GM23338 (cell line): Measurements from ENCODE around the gene TPH2. TPM values are rescaled to one million over a fixed set of nuclear protein-coding genes. Genes with fewer than 3 reads are reported as not detected.

Source experiments
- ATAC-seq: fragments of 200-7000 bp; cut with Tn5 transposase; 3 replicates; pipeline ENCODE4 v1.9.1; 2020
- DNase-seq: peaks from one replicate; pipeline ENCODE4 v3.0.0-alpha.2; 2015; ENCODE audit warnings: low spot score
- H2AFZ ChIP-seq: fragments of 200-600 bp; sonication (generic); 2 replicates; pipeline ENCODE4 v1.8.0; 2016; ENCODE audit warnings: antibody characterized with exemption, mild to moderate bottlenecking, moderate library complexity
- H3F3A ChIP-seq: fragments of 200-600 bp; sonication (generic); replicated peaks from 2 replicates; pipeline ENCODE4 v1.8.0; 2017; ENCODE audit warnings: antibody characterized with exemption, mixed run types, low read depth
- H3K27ac ChIP-seq: fragments of 200-600 bp; sonication (generic); 2 replicates; pipeline ENCODE4 v1.6.1; 2016; ENCODE audit warnings: low read depth
- H3K27me3 ChIP-seq: fragments of 200-600 bp; sonication (generic); 2 replicates; pipeline ENCODE4 v1.8.0; 2016; ENCODE audit warnings: mild to moderate bottlenecking, mixed run types, moderate library complexity; ENCODE audit not compliant: insufficient read depth
- H3K36me3 ChIP-seq: fragments of 200-600 bp; sonication (generic); 2 replicates; pipeline ENCODE4 v1.8.0; 2016; ENCODE audit warnings: mild to moderate bottlenecking; ENCODE audit not compliant: insufficient read depth
- H3K4me1 ChIP-seq: fragments of 200-600 bp; sonication (generic); 2 replicates; pipeline ENCODE4 v1.8.0; 2016; ENCODE audit warnings: mild to moderate bottlenecking, moderate library complexity; ENCODE audit not compliant: insufficient read depth
- H3K4me2 ChIP-seq: fragments of 200-600 bp; sonication (generic); 2 replicates; pipeline ENCODE4 v1.7.1; 2017; ENCODE audit warnings: mixed run types
- H3K4me3 ChIP-seq: fragments of 200-600 bp; sonication (generic); 2 replicates; pipeline ENCODE4 v1.6.1; 2016; ENCODE audit warnings: mixed run types
- H3K79me2 ChIP-seq: fragments of 200-600 bp; sonication (generic); replicated peaks from 2 replicates; pipeline ENCODE4 v1.8.0; 2017; ENCODE audit warnings: mild to moderate bottlenecking; ENCODE audit not compliant: insufficient read depth
- H3K9me2 ChIP-seq: fragments of 200-600 bp; sonication (generic); 2 replicates; pipeline ENCODE4 v1.8.0; 2017; ENCODE audit not compliant: insufficient read depth
- H4K20me1 ChIP-seq: fragments of 200-600 bp; sonication (generic); replicated peaks from 2 replicates; pipeline ENCODE4 v1.8.0; 2017; ENCODE audit warnings: mild to moderate bottlenecking; ENCODE audit not compliant: insufficient read depth
- H3K27ac Mint-ChIP-seq: 2 replicates; pipeline ENCODE4 v1.8.0; 2020; ENCODE audit warnings: inconsistent platforms, mild to moderate bottlenecking, moderate library complexity, mixed read lengths
- H3K27me3 Mint-ChIP-seq: 3 replicates; pipeline ENCODE4 v1.8.0; 2022; ENCODE audit warnings: low read depth, mild to moderate bottlenecking, moderate library complexity, mixed read lengths, inconsistent platforms; ENCODE audit not compliant: insufficient read depth, poor library complexity
- H3K36me3 Mint-ChIP-seq: 3 replicates; pipeline ENCODE4 v1.8.0; 2021; ENCODE audit warnings: low read depth, mild to moderate bottlenecking, inconsistent platforms, moderate library complexity, mixed read lengths
- H3K4me1 Mint-ChIP-seq: 3 replicates; pipeline ENCODE4 v1.8.0; 2020; ENCODE audit warnings: mild to moderate bottlenecking, inconsistent platforms, mixed read lengths
- H3K4me3 Mint-ChIP-seq: 3 replicates; pipeline ENCODE4 v1.8.0; 2021; ENCODE audit warnings: moderate library complexity, mild to moderate bottlenecking, inconsistent platforms, mixed read lengths
- H3K9me3 Mint-ChIP-seq: 3 replicates; pipeline ENCODE4 v1.8.0; 2020; ENCODE audit warnings: moderate library complexity, mild to moderate bottlenecking, inconsistent platforms, mixed read lengths
- CREB1 ChIP-seq: fragments of 250-450 bp; sonication (Bioruptor Pico); IDR thresholded peaks from 2 replicates; pipeline ENCODE4 v1.5.0; 2020; ENCODE audit warnings: low read depth, mild to moderate bottlenecking, moderate library complexity
- CTCF ChIP-seq, 2 experiments: fragments of 200-600 bp in 1 of 2; sonication (generic) in 1 of 2; conservative IDR thresholded peaks; 2 replicates each; pipeline versions ENCODE4 v1.5.1 to v1.6.1; 2016 to 2017; ENCODE audit warnings: antibody characterized with exemption in 2 of 2, low read depth in 2 of 2, mild to moderate bottlenecking in 2 of 2, moderate library complexity in 1 of 2
- EZH2 ChIP-seq: fragments of 200-600 bp; sonication (generic); IDR thresholded peaks from one replicate; pipeline ENCODE4 v1.8.0; 2017; ENCODE audit warnings: antibody characterized with exemption, mild to moderate bottlenecking, low read depth; ENCODE audit not compliant: unreplicated experiment
- EZH2phosphoT487 ChIP-seq: fragments of 200-600 bp; sonication (generic); IDR thresholded peaks from one replicate; pipeline ENCODE4 v1.8.1; 2018; ENCODE audit warnings: antibody characterized with exemption; ENCODE audit not compliant: unreplicated experiment
- JUNB ChIP-seq: IDR thresholded peaks from one replicate; pipeline ENCODE4 v1.6.1; 2016; ENCODE audit warnings: antibody characterized with exemption; ENCODE audit not compliant: unreplicated experiment
- NANOG ChIP-seq: IDR thresholded peaks from 2 replicates; pipeline ENCODE4 v1.6.1; 2016; ENCODE audit warnings: antibody characterized with exemption, borderline replicate concordance
- POLR2AphosphoS5 ChIP-seq: IDR thresholded peaks from 2 replicates; pipeline ENCODE4 v1.6.1; 2016; ENCODE audit warnings: antibody characterized with exemption, low read depth
- STAT1 ChIP-seq: IDR thresholded peaks from one replicate; pipeline ENCODE4 v1.6.1; 2016; ENCODE audit warnings: antibody characterized with exemption; ENCODE audit not compliant: unreplicated experiment
- ZNF114 ChIP-seq: fragments of 250-450 bp; sonication (Bioruptor Pico); IDR thresholded peaks from 2 replicates; pipeline ENCODE4 v1.5.0; 2020; ENCODE audit warnings: mild to moderate bottlenecking, moderate library complexity
- ZNF331 ChIP-seq: fragments of 250-450 bp; sonication (Bioruptor Pico); IDR thresholded peaks from 2 replicates; pipeline ENCODE4 v1.5.0; 2020; ENCODE audit warnings: low read depth, mild to moderate bottlenecking, moderate library complexity
- polyA plus RNA-seq: library from polyadenylated mRNA; unstranded; fragments of >200 nt; fragmentation: Nextera tagmentation; extraction: Ambion mirVana; gene quantifications from 2 replicates; pipeline ENCODE4 v1.2.1, GENCODE V29; 2016
- total RNA-seq: library from RNA; depleted of rRNA; stranded (reverse); fragments of >200 nt; shearing (Covaris generic); gene quantifications from 2 replicates; pipeline ENCODE4 v1.2.3, GENCODE V29; 2014
- TF ChIP-seq, protein P1 (sequence below): fragments of 250-450 bp; sonication (Bioruptor Pico); IDR thresholded peaks from 2 replicates; pipeline ENCODE4 v1.5.0; 2020; ENCODE audit warnings: mild to moderate bottlenecking, moderate library complexity
- TF ChIP-seq, protein P2 (sequence below): IDR thresholded peaks from one replicate; pipeline ENCODE4 v1.6.1; 2018; ENCODE audit warnings: antibody characterized with exemption; ENCODE audit not compliant: unreplicated experiment
- TF ChIP-seq, protein P3 (sequence below): IDR thresholded peaks from 2 replicates; pipeline ENCODE4 v1.6.1; 2016; ENCODE audit warnings: antibody characterized with exemption

The TPH2 gene
- total and polyA plus RNA-seq, 2 experiments from 2014 or later = 0.94 to 1.4 TPM

DNA sequence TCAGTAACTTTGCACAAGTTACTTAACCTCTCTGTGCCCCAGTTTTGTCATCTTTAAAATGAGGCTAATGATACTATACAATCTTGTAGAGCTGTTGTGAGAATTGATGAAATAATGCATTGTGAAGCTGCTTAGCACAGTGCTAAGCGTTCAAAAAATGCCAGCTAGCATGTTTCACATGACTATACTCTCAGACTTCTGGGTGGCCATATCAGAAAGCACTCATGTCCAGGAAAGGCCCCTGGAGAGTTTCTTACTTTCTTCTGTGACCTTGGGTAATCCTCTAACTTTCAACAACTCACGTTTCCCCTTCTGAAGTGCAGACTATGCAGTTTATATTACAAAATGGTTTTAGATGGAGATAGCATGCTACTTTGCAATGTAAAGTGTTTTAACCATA lies 68.1 kb downstream of the TPH2 start:
- no peak for ATAC-seq
- H3K4me3 ChIP-seq = no peak overlapping the region
- H3K27me3 Mint-ChIP-seq = no peaks in the 10 kb centered on the region
- H2AFZ ChIP-seq = peak overlapping the region; percentile 43; the same call in 1 of the 2 replicates
- TF ChIP-seq ZNF331 = no peak
- TF ChIP-seq, protein P1, sequence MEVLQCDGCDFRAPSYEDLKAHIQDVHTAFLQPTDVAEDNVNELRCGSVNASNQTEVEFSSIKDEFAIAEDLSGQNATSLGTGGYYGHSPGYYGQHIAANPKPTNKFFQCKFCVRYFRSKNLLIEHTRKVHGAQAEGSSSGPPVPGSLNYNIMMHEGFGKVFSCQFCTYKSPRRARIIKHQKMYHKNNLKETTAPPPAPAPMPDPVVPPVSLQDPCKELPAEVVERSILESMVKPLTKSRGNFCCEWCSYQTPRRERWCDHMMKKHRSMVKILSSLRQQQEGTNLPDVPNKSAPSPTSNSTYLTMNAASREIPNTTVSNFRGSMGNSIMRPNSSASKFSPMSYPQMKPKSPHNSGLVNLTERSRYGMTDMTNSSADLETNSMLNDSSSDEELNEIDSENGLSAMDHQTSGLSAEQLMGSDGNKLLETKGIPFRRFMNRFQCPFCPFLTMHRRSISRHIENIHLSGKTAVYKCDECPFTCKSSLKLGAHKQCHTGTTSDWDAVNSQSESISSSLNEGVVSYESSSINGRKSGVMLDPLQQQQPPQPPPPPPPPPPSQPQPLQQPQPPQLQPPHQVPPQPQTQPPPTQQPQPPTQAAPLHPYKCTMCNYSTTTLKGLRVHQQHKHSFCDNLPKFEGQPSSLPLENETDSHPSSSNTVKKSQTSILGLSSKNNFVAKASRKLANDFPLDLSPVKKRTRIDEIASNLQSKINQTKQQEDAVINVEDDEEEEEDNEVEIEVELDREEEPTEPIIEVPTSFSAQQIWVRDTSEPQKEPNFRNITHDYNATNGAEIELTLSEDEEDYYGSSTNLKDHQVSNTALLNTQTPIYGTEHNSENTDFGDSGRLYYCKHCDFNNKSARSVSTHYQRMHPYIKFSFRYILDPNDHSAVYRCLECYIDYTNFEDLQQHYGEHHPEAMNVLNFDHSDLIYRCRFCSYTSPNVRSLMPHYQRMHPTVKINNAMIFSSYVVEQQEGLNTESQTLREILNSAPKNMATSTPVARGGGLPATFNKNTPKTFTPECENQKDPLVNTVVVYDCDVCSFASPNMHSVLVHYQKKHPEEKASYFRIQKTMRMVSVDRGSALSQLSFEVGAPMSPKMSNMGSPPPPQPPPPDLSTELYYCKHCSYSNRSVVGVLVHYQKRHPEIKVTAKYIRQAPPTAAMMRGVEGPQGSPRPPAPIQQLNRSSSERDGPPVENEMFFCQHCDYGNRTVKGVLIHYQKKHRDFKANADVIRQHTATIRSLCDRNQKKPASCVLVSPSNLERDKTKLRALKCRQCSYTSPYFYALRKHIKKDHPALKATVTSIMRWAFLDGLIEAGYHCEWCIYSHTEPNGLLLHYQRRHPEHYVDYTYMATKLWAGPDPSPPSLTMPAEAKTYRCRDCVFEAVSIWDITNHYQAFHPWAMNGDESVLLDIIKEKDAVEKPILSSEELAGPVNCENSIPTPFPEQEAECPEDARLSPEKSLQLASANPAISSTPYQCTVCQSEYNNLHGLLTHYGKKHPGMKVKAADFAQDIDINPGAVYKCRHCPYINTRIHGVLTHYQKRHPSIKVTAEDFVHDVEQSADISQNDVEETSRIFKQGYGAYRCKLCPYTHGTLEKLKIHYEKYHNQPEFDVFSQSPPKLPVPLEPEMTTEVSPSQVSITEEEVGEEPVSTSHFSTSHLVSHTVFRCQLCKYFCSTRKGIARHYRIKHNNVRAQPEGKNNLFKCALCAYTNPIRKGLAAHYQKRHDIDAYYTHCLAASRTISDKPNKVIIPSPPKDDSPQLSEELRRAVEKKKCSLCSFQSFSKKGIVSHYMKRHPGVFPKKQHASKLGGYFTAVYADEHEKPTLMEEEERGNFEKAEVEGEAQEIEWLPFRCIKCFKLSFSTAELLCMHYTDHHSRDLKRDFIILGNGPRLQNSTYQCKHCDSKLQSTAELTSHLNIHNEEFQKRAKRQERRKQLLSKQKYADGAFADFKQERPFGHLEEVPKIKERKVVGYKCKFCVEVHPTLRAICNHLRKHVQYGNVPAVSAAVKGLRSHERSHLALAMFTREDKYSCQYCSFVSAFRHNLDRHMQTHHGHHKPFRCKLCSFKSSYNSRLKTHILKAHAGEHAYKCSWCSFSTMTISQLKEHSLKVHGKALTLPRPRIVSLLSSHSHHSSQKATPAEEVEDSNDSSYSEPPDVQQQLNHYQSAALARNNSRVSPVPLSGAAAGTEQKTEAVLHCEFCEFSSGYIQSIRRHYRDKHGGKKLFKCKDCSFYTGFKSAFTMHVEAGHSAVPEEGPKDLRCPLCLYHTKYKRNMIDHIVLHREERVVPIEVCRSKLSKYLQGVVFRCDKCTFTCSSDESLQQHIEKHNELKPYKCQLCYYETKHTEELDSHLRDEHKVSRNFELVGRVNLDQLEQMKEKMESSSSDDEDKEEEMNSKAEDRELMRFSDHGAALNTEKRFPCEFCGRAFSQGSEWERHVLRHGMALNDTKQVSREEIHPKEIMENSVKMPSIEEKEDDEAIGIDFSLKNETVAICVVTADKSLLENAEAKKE (CRISPR knock-in tag) = no peak
- TF ChIP-seq ZNF114 (CRISPR knock-in tag) = no peak
- TF ChIP-seq JUNB = no peak
- TF ChIP-seq EZH2 = no peak
- TF ChIP-seq NANOG = no peak
- TF ChIP-seq, protein P2, sequence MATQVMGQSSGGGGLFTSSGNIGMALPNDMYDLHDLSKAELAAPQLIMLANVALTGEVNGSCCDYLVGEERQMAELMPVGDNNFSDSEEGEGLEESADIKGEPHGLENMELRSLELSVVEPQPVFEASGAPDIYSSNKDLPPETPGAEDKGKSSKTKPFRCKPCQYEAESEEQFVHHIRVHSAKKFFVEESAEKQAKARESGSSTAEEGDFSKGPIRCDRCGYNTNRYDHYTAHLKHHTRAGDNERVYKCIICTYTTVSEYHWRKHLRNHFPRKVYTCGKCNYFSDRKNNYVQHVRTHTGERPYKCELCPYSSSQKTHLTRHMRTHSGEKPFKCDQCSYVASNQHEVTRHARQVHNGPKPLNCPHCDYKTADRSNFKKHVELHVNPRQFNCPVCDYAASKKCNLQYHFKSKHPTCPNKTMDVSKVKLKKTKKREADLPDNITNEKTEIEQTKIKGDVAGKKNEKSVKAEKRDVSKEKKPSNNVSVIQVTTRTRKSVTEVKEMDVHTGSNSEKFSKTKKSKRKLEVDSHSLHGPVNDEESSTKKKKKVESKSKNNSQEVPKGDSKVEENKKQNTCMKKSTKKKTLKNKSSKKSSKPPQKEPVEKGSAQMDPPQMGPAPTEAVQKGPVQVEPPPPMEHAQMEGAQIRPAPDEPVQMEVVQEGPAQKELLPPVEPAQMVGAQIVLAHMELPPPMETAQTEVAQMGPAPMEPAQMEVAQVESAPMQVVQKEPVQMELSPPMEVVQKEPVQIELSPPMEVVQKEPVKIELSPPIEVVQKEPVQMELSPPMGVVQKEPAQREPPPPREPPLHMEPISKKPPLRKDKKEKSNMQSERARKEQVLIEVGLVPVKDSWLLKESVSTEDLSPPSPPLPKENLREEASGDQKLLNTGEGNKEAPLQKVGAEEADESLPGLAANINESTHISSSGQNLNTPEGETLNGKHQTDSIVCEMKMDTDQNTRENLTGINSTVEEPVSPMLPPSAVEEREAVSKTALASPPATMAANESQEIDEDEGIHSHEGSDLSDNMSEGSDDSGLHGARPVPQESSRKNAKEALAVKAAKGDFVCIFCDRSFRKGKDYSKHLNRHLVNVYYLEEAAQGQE = no peak
- TF ChIP-seq CTCF (conservative IDR thresholded peaks at IDR 0.05; ENCODE audit: low read depth in 2 of 2) = no peak
- TF ChIP-seq, protein P3, sequence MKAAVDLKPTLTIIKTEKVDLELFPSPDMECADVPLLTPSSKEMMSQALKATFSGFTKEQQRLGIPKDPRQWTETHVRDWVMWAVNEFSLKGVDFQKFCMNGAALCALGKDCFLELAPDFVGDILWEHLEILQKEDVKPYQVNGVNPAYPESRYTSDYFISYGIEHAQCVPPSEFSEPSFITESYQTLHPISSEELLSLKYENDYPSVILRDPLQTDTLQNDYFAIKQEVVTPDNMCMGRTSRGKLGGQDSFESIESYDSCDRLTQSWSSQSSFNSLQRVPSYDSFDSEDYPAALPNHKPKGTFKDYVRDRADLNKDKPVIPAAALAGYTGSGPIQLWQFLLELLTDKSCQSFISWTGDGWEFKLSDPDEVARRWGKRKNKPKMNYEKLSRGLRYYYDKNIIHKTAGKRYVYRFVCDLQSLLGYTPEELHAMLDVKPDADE = no peak
- TF ChIP-seq CREB1 (CRISPR knock-in tag) = no peak
- TF ChIP-seq POLR2AphosphoS5 = no peak
- TF ChIP-seq STAT1 = no peak
- no peak for TF ChIP-seq EZH2phosphoT487
- peaks cover 18% of the 10 kb centered on the region for H3K4me1 Mint-ChIP-seq
- H3K9me3 Mint-ChIP-seq = no peaks in the 10 kb centered on the region
- no peaks in the 10 kb centered on the region for H3K79me2 ChIP-seq
- no peaks in the 10 kb centered on the region for H4K20me1 ChIP-seq
- H3K27ac ChIP-seq = no peak overlapping the region
- peaks cover 6% of the 10 kb centered on the region; the same call in 1 of the 2 replicates for H3K9me2 ChIP-seq
- no peak for DNase-seq
- no peaks in the 10 kb centered on the region for H3K36me3 ChIP-seq
- H3K4me2 ChIP-seq = peak overlapping the region; percentile 9; the same call in 1 of the 2 replicates
- H3K4me1 ChIP-seq = peaks cover 19% of the 10 kb centered on the region
- H3K4me3 Mint-ChIP-seq = no peak overlapping the region
- no peak overlapping the region for H3K27ac Mint-ChIP-seq
- no peaks in the 10 kb centered on the region for H3K27me3 ChIP-seq
- no peaks in the 10 kb centered on the region for H3F3A ChIP-seq
- no peaks in the 10 kb centered on the region for H3K36me3 Mint-ChIP-seq
